ENCODE measurements around the gene TUNAR. TPM values are rescaled to one million over a fixed set of nuclear protein-coding genes. Genes with fewer than 3 reads are reported as not detected.

TUNAR gene
- total and polyA plus RNA-seq, 9 of the 15 experiments (the other 6 are each of a cell fraction or from before 2014, with no cell fraction given) = not detected

DNA sequence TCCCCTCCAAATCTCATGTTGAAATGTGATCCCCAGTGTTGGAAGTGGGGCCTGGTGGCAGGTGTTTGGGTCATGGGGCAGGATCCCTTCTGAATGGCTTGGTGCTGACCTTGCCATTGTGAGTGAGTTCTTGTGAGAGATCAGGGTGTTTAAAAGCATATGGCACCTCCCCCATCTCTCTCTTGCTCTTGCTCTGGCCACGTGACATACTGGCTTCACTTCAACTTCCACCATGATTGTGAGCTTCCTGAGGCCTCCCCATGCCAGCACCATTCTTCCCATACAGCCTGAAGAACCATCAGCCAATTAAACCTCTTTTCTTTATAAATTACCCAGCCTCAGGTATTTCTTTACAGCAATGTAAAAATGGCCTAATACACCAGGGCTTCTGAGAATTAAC is 82.7 kb downstream of the TUNAR start (continued):
- TF ChIP-seq ZBTB40 (IDR thresholded peaks at IDR 0.05) = no peak
- TF ChIP-seq ZBTB40 (CRISPR knock-in tag; IDR thresholded peaks at IDR 0.05) = no peak
- TF ChIP-seq FUS (optimal IDR thresholded peaks at IDR 0.05; ENCODE audit: low read depth, low read length) = no peak
- TF ChIP-seq TCF7L2 (IDR thresholded peaks at IDR 0.05; ENCODE audit: low read depth, low read length) = no peak
- no peak for TF ChIP-seq MTF1 (CRISPR knock-in tag; IDR thresholded peaks at IDR 0.05; ENCODE audit: borderline replicate concordance)
- no peak for TF ChIP-seq PHF20 (IDR thresholded peaks at IDR 0.05; ENCODE audit: partially characterized antibody)
- TF ChIP-seq, protein P1, sequence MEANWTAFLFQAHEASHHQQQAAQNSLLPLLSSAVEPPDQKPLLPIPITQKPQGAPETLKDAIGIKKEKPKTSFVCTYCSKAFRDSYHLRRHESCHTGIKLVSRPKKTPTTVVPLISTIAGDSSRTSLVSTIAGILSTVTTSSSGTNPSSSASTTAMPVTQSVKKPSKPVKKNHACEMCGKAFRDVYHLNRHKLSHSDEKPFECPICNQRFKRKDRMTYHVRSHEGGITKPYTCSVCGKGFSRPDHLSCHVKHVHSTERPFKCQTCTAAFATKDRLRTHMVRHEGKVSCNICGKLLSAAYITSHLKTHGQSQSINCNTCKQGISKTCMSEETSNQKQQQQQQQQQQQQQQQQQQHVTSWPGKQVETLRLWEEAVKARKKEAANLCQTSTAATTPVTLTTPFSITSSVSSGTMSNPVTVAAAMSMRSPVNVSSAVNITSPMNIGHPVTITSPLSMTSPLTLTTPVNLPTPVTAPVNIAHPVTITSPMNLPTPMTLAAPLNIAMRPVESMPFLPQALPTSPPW (CRISPR knock-in tag; IDR thresholded peaks at IDR 0.05) = no peak
- no peak for TF ChIP-seq TBP (optimal IDR thresholded peaks at IDR 0.05; ENCODE audit: low read depth, low read length)
- TF ChIP-seq, protein P2, sequence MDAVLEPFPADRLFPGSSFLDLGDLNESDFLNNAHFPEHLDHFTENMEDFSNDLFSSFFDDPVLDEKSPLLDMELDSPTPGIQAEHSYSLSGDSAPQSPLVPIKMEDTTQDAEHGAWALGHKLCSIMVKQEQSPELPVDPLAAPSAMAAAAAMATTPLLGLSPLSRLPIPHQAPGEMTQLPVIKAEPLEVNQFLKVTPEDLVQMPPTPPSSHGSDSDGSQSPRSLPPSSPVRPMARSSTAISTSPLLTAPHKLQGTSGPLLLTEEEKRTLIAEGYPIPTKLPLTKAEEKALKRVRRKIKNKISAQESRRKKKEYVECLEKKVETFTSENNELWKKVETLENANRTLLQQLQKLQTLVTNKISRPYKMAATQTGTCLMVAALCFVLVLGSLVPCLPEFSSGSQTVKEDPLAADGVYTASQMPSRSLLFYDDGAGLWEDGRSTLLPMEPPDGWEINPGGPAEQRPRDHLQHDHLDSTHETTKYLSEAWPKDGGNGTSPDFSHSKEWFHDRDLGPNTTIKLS (IDR thresholded peaks at IDR 0.05; ENCODE audit: borderline replicate concordance, low read depth) = no peak
- TF ChIP-seq ZNF696 (CRISPR knock-in tag; conservative IDR thresholded peaks at IDR 0.05) = no peak
- TF ChIP-seq UBTF (IDR thresholded peaks at IDR 0.05; ENCODE audit: borderline replicate concordance in 1 of 2, low read depth in 2 of 2, low read length in 2 of 2) = no peak
- no peak for TF ChIP-seq RFX5 (IDR thresholded peaks at IDR 0.05; ENCODE audit: low read depth, low read length)
- TF ChIP-seq, protein P3, sequence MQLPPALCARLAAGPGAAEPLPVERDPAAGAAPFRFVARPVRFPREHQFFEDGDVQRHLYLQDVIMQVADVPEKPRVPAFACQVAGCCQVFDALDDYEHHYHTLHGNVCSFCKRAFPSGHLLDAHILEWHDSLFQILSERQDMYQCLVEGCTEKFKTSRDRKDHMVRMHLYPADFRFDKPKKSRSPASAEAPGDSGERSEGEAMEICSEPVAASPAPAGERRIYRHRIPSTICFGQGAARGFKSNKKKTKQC (CRISPR knock-in tag; IDR thresholded peaks at IDR 0.05) = no peak
- no peak for TF ChIP-seq KLF16 (IDR thresholded peaks at IDR 0.05)
